Stimulated activated CD4-positive, alpha-beta T cell treated with anti-CD3 and anti-CD28 coated beads, Interleukin-15, amount 100 ng/mL, for 48 hours (primary cell): Measurements from ENCODE around the gene HIVEP1.
"Not testable (repeated sequence)": the region's sequence is repeated elsewhere in the genome, so short reads cannot be mapped to it uniquely, and the experiment has no call there.

Experiments
- DNase-seq, 2 donors: peaks; one replicate each; pipeline ENCODE4 v3.0.0-alpha.2; 2020; ENCODE audit warnings: low read depth in 2 of 2

The HIVEP1 gene

DNA sequence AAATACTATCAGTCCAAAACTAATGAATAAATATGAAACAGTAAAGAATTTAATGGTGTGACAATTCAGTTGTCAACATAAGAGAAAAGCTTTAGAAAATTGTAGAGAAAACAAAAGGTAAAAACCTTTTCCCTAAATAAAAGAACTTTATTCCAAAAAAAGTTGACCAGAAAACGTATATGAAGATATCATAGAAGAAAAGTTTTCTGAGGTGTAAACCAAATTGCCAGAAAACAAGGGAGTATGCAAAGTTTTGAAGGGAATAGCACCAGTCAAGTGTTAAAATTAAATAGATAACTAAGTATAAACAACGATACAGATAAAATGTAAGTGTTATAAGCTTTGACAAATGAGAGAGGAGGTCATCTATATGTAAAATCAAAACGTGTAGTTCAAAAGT is 104.9 kb downstream of the HIVEP1 start:
- DNase-seq, result no peak

DNA sequence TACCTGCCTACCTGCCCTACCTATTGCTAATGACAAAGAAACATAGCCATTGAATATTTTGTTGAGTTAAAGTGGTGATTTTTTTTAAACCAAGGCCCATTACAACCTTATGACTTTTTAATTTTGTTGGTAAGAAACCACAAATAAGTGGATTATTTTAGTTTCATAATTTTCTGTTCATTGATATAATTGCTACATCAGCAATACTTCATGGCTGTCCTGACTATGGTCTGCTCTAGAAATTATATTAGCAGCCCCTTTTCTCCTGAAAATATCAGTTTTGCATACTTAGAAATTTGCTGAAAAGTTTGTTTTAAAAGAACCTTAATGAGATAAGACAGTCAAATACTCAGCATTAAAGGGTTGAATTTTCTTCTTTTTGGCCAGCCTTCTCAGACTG is 106.5 kb downstream of the HIVEP1 start:
- DNase-seq, result no peak

DNA sequence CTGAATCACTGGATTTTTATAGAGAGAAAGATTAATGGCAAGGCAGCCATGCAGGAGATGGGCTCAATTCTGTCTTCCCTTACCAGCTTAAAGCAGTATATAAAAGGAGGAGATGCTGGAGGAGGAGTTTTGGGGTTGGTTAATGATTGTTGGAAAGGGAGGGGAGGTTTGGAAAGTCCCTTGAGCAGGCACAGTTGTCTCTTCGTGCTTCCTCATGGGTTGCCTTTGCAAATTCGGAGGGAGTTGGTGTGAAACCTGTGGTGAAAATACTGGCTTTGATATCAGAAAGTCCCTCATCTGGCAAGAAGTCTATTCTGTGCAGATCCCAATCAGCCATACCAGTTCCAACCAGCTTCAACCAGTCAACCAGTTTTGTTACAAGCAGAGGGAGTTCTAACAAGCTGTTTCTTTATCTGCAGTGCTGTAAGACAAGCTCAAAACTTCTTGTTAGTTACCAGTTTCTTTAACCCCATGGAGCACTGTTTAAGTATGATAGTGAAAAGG is 107.0 kb downstream of the HIVEP1 start:
- no peak for DNase-seq

DNA sequence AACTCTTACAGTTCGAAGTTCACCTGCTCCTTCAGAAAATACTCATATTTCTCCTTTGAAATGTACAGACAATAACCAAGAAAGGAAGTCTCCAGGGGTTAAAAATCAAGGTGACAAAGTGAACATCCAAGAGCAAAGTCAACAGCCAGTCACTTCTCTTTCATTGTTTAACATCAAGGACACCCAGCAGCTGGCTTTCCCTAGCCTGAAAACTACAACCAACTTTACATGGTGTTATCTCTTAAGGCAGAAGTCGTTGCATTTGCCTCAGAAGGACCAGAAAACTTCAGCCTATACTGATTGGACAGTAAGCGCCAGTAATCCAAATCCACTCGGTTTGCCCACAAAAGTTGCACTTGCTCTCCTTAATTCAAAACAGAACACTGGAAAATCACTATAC is 113.3 kb downstream of the HIVEP1 start:
- DNase-seq, result no peak

DNA sequence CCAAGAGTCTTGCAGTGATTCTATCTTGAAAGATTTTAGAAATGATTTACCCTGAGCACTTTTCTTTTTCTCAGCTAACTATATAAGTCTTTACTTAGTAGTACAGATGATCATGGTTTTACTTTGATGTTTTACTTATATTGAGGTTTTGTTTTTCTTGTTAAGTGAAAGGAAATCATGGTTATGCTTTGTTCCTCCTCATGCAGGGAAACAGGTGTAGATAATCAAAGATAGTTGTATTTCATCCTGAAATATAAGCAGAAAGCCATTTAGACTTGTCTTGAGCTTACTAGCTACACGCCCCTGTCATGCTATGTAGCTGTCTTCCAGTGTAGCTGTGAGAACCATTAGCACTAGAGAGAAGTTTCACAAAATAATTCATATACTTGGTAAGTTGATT is 113.9 kb downstream of the HIVEP1 start:
- DNase-seq, result no peak

DNA sequence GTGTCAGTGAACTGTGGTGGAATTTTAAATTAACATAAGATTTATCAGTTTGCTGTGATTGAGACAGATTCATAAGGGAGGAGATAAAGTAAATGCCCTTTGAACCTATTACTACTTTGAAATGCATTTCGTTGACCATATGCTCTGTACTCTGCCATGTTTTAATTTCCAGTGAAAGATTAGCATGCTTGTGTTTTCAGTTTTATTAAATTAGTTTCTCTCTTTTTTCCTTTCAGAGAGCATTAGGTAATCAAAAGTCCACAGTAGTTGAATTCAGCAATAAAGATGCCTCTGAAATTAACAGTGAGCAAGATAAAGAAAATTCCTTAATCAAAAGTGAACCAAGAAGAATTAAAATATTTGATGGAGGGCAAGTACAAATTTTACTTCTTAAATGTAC is 117.4 kb downstream of the HIVEP1 start:
- DNase-seq, result no peak

DNA sequence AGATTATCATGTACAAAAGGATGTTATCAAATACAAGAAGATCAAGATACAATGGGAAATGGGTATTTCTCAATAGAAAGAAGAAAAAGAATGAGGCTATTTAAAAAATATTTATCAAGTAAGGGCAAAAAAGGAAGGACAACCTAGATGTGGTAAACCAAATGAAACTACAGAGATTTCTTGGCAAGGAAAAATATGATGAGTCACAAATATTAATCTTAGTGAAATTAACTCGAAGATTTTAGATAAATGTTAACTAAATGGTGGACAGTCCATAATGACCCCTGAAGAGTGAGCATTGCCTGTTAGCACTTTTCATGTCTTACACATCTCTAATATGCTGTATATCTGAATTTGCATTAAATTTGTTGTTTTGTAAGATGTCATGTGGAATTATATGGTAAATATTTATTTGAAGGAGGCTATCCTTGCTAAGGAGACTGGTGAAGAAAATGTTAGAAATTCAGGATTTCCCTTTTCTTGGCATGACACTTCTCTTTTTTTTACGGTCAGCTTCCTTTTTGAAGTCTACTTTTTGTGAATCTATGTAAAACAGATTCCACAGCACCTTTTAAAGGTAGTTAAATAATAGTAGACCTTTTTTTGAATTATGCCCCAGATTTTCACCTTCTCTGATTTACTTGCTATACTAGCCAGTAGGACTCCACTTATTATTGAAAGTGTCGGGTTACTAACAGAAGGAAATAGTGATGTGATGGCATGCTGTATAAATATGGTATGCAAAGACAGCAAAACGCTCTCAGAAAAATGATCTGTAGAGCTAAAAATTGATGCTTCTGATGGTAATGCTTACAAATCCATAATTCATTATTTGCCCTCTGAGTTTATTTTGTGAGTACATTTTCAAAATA is 120.5 kb downstream of the HIVEP1 start:
- DNase-seq, result no peak

DNA sequence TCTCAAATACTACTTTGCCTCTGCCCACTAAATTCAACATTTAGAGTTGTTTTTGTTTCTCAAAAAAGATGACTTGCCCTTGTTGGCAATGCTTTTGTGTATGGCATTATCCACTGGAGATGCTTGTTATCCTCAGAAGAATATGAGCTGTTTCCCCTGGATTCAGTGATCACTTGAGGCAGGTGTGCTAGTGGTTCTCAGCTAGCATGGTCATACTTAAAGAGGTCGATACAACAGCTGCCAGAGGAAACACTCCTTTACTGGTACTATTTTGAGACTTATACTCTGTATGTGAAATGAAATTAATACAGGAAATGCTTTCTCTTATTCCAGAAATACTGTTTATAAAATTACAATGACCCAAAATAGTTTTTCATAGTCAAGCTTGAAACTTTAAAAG is 122.5 kb downstream of the HIVEP1 start:
- DNase-seq, result no peak

DNA sequence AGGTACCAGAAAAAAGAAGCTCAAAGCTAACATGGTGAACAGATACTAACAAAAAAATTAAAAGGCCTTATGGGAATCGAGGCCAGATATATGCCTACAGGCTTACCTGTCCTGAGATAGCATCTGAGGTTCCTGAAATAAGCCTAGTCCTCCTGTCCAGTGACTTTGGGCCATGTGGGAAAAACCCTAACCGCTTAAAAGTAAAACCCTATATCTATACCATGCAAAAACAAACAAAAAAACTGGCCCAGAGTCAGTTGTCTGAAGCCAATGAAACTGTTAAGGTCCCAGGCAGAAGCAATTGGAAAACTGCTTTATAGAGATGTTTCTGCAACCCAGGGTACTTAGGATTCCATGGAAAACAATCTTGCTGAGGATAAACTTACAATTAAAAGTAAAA is 122.9 kb downstream of the HIVEP1 start:
- DNase-seq, result no peak

DNA sequence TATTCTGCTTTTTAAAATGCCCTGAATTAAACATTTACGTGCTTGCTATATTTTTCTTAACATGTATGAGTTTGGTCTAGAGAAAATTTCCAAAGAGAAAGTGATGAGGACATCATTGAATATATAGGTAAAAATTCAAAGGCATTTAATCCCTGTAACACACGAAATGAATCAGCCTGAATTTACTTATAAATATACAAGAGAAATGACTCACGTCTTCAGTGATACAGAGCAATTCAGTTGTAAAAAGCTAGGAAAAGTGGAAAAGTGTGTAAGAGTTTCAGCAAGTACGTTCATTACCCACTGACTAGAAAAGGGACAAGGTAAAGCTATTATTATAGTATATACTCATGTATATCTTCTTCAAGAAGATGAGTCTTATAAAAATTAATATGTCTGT is 124.8 kb downstream of the HIVEP1 start:
- no peak for DNase-seq

DNA sequence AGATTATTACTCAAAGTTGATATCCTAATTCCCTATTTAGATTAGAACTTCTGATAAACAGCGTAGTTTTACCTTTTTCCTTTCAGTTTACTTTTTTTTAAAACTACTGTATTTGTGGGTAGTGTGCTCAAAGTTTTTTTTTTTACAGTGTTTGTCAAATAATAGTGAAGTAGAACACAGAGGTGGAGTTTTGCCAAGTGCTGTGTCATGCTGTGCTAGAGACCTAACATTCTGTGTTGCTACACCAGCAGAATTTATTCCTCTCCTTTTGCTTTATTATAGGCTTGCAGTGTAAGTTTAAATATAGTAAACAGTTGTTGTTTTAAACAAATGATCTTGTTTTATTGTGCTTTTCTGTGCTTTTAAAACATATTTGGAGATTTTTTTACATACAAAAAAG is 125.4 kb downstream of the HIVEP1 start:
- no peak for DNase-seq

DNA sequence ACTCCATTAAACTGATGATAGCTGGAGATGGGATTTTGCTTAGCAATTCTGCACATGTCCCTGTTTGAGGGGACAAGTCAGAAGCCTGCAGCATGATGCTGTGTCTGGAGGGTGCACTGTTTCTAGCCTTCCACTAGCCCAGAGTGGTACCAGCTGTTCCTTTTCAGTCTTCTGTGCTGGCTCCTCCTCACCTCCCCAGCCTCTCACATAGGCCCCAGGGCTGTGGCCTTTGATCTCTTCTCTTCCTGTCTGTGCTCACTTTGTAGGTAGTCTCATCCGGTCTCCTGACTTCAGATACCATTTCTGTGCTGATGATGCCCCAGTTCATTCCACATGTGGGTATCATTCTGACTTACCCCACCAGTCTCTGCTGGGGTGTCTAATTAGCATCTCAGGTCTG is 126.3 kb downstream of the HIVEP1 start:
- DNase-seq, result peak; percentile 6 to 9

DNA sequence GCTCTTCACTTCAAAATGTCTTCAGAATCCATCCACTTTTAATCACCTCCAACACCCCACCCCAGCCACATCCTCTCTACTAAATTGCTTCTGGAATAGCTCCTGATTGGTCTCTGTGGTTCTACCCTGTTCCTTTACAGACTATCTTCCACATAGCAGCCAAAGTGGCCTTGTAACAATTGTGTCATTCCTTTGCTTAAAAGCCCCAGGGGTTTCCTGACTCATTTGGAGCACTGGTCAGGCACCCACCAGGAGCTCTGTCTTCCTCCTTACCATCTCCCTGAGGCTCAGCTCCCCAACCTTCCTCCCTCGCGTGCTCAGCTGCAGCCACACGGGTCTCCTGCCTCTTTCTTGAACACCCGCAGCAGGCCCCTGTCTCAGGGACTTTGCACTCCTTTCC is 126.8 kb downstream of the HIVEP1 start:
- no peak for DNase-seq

DNA sequence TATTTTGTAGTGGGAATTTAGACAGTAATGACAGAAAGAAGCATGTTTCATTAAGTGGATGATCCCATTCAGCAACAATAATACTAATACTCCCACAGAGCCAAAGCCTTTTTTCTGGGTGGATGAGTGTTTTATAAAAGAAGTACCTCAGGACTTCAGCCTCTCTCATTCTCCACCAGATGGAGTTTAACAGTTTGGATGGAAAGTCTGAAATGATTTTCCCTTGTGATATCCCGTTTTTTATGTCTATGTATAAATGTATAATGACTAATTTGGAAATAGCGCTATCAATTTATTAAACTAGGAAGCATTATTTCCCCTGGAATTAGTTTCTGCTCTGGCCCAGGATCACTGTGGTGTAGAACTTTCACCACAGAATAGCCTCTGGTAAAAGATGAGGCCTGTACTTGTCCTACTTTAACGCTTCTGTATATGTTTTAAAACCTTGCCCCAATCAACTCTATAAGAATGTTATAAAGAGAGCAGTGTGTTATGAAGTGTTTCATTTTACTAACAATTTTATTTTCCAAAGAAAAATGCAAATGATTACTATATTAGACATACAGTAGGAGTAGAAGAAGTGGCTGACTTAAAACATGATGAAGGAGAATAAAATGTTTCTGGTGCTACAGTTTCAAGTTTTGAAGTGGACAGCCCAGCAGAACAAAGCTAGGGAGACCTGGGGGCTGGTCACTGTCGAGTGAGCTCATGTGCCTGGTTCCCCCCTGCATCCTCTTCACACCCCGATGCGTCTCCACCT is 135.6 kb downstream of the HIVEP1 start:
- DNase-seq, result no peak

DNA sequence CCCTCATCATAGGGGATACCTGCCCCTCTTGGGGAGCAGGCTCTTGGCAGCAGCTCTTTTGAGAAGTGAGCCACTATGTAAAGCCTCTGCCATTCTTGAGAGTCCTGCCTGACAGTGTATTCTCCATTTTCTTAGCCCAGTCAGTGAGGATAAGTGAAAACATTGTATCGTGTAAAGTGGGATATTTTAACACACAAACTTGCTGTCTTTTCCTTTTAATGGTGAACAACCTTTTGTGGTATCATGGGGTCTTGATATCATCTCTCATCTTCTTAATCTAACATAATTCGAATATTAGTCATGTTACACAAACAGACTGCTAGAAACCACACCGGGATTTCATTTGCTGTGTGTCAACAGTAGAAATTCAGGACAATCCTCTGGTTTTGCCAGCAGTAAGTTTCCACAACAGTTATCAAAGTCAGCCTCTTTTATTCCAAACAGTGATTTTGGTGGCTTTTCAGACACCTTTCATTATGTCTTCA is 136.2 kb downstream of the HIVEP1 start:
- DNase-seq, result no peak

DNA sequence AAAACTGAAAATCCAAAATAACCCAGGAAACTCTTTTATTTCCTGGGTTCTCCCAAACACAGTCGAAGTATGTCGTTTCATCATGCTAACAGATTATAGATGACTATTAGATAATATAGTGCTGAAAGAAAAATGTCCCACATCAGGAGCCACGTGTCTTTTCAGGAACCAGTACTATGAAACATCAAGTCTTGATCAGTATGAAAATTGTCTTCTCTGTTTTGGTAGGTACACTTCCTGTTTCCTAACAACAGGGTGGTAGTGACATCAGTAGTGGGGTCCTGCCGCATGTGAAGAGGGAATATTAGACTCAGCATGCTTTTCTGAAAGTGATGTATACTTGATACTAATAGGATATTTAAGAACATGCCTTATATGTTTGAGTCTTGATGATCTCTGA is 136.7 kb downstream of the HIVEP1 start:
- no peak for DNase-seq

DNA sequence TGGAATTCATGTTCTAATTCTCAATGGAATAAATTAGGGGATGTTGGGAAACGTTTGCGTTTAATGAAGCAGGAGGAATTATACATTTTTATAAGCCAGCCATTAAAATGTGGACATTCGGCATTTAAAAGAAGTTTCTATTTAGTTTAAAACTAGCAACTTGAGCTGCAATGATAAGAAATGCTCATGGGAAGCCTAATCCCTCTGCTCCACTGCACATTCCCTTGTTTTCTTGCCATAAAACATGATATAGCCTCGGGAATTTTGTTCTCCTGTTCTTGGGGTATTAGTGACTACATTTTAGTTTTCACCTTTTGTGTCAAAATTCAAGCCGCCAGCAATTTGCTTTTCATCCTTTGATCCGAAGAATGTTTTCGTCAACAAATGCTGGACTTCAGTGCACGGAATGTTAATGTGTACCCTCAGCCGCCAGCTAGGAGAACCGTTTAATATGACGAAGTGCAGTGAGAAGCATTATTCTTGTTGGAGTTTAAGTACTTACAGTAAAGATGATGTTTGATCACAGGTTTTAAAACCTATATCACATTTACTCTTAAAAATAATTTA is 137.9 kb downstream of the HIVEP1 start:
- DNase-seq, result no peak

DNA sequence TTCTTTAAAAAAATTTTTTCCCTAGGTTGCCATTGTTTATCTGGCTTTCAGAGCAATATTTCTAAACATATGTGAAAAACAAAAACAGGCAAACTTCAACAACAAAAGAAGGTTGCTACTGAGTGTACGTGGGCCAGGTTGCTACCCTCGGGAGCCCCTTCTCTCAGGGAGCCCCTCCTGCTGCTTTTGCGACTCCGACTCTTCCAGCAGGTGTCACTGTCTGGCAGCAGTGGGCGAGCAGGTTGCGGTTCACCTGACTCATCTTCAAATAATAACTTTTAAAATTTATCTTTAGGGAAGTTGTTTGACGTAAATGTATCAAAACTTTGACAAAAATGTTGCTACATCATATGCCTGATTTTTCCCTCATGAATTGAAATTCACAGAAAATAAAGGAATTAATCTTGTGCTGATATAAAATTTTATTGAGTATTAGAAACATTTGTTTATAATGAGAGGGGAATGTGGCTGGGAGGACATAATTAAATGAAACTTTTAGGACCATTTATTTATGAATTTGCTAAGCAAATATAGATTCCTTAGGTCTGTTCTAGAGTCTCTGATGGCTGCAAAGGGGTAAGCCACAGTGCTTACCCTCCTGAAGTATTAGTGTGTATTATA is 138.8 kb downstream of the HIVEP1 start:
- no peak for DNase-seq

DNA sequence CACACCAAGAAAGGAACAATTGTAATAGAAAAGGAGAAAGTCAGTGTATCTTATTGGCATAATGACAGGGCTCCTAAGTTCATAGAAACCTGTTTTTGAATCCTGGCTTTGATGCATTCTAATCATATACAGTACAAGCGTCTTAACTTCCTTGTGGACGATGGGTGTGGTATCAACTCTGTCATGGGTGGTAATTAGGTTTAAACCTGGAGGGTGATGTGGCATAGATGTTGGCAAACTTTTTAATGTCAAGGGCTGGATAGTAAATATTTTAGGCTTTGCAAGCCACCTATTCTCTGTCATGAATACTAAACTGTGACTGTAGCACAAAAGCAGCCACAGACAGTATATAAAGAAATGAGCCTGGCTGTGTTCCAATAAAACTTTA is 139.3 kb downstream of the HIVEP1 start:
- no peak for DNase-seq

DNA sequence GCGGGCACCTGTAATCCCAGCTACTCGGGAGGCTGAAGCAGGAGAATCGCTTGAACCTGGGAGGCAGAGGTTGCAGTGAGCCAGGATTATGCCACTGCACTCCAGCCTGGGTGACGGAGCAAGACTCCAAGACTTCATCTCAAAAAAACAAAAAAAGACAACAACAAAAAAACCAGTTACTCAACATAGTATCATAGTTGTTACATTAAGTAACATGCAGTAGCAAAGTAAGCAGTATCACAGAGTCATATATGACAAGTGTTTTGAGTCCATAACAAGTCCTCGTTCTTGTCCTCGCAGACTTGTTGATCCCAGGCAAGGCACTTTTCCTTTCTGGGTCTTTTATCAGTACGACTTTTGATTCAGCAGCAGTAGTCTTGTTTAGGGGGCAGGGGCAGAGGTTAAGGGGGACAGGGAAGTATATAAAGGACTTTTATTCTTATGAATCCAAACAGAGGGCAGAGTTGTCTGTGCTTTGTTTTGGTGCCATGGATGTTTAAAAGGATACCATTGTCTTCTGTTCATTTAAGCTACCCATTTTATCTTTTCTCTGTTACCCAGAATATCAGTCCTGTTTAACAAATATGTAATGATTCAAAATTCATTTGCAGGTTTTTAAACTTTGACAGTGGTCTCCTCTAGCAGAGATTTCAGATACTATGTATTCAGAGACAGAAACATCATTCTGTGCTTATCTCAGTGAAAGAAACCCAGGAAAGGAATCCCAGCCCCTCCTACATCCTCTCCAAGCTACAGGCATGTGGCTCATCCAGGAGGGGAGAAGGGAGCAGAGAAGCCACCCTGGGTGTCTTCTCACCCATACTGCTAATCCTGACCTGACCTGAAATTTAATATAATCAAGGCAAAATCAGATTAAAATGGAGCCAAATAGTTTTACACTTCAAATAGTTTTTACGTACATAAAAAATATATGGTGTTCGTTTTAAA is 140.2 kb downstream of the HIVEP1 start:
- no peak for DNase-seq

DNA sequence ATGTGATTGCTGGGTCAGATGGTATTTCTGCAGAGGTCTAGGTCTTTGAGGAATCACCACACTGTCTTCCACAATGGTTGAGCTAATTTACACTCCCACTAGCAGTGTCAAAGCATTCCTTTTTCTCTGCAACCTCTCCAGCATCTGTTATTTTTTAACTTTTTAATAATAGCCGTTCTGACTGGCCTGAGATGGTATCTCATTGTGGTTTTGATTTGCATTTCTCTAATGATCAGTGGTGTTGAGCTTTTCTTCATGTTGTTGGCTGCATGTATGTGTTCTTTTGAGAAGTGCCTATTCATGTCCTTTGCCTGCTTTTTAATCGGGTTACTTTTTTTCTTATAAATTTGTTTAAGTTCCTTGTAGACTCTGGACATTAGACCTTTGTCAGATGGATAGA is 143.7 kb downstream of the HIVEP1 start:
- not testable (repeated sequence) for DNase-seq
